A549 (cell line): ENCODE measurements around the gene PUS7L. TPM values are rescaled to one million over a fixed set of nuclear protein-coding genes. Genes with fewer than 3 reads are reported as not detected.

Experiments used
- ATAC-seq, 2 experiments: fragments of 200-7000 bp in 1 of 2; fragments of >200 bp in 1 of 2; cut with Nextera tagmentation in 1 of 2; cut with Tn5 transposase in 1 of 2; 3 replicates each; pipeline versions ENCODE4 v1.8.0 to v1.9.1; 2018 to 2020; ENCODE audit warnings: mild to moderate bottlenecking in 1 of 2, moderate library complexity in 1 of 2
- CTCF ChIA-PET: fragments of 300-600 bp; sonication (Branson Sonifier 250); formaldehyde crosslinking; extraction: SDS; loops from one replicate; lab custom pipeline; 2021; ENCODE audit warnings: antibody characterized with exemption, inconsistent platforms; lab: Yijun Ruan, JAX
- POLR2A ChIA-PET: fragments of 350-600 bp; formaldehyde crosslinking; extraction: SDS; loops from one replicate; lab custom pipeline; 2021; ENCODE audit warnings: antibody characterized with exemption, inconsistent platforms; lab: Yijun Ruan, JAX
- DNase-seq, 2 experiments: peaks; one replicate each; pipeline versions ENCODE4 v3.0.0 to v3.0.0-alpha.2; 2011 to 2016; ENCODE audit warnings: low read depth in 1 of 2, low spot score in 1 of 2
- FAIRE-seq: peaks from 2 replicates; lab custom pipeline; 2011; peaks lifted over from hg19 to GRCh38; lab: Jason Lieb, UNC
- H3K27ac ChIP-seq, 2 experiments: fragments of >200 bp; sonication (Bioruptor Twin); formaldehyde crosslinking; 3 replicates each; pipeline ENCODE4 v1.5.1; 2016 to 2017
- H3K4me1 ChIP-seq: fragments of >200 bp; sonication (Bioruptor Twin); formaldehyde crosslinking; 3 replicates; pipeline ENCODE4 v1.6.1; 2016
- H3K4me2 ChIP-seq: fragments of >200 bp; sonication (Bioruptor Twin); formaldehyde crosslinking; 3 replicates; pipeline ENCODE4 v1.6.1; 2016
- H3K4me3 ChIP-seq: fragments of >200 bp; sonication (Bioruptor Twin); formaldehyde crosslinking; 3 replicates; pipeline ENCODE4 v1.5.1; 2016
- H3K9me3 ChIP-seq: fragments of >200 bp; sonication (Bioruptor Twin); formaldehyde crosslinking; 3 replicates; pipeline ENCODE4 v1.6.1; 2016
- BHLHE40 ChIP-seq: IDR thresholded peaks from 2 replicates; pipeline ENCODE4 v1.6.1; 2012; ENCODE audit warnings: low read depth, low read length, inconsistent platforms
- EP300 ChIP-seq, 2 experiments: fragments of >200 bp; sonication (Bioruptor Twin); formaldehyde crosslinking; IDR thresholded peaks; 2 replicates in 1 of 2; 3 replicates in 1 of 2; pipeline ENCODE4 v1.6.1; 2016 to 2017
- HOXA7 ChIP-seq: fragments of 250-450 bp; sonication (Bioruptor Pico); IDR thresholded peaks from 2 replicates; pipeline ENCODE4 v1.5.0; 2020; ENCODE audit warnings: mild to moderate bottlenecking, moderate library complexity
- HOXB13 ChIP-seq: fragments of 250-450 bp; sonication (Bioruptor Pico); IDR thresholded peaks from 2 replicates; pipeline ENCODE4 v1.5.0; 2020; ENCODE audit warnings: low read depth, mild to moderate bottlenecking, moderate library complexity
- JUN ChIP-seq, 2 experiments: fragments of >200 bp; sonication (Bioruptor Twin); formaldehyde crosslinking; IDR thresholded peaks; 2 replicates in 1 of 2; 3 replicates in 1 of 2; pipeline ENCODE4 v1.6.1; 2016 to 2017
- KDM5A ChIP-seq: fragments of 200-600 bp; sonication (generic); IDR thresholded peaks from 2 replicates; pipeline ENCODE4 v1.6.1; 2016; ENCODE audit warnings: antibody characterized with exemption, mild to moderate bottlenecking
- MAZ ChIP-seq: fragments of 150-350 bp; IDR thresholded peaks from 2 replicates; pipeline ENCODE4 v1.6.1; 2014; ENCODE audit warnings: antibody characterized with exemption, low read depth, low read length, borderline replicate concordance
- NPAS2 ChIP-seq: fragments of 250-450 bp; sonication (Bioruptor Pico); IDR thresholded peaks from 2 replicates; pipeline ENCODE4 v1.8.0; 2022; ENCODE audit warnings: mild to moderate bottlenecking, moderate library complexity, borderline replicate concordance
- NR3C1 ChIP-seq: fragments of >200 bp; sonication (Bioruptor Twin); formaldehyde crosslinking; IDR thresholded peaks from 3 replicates; pipeline ENCODE4 v1.6.1; 2017
- PHF8 ChIP-seq: fragments of 200-600 bp; sonication (generic); IDR thresholded peaks from 2 replicates; pipeline ENCODE4 v1.6.1; 2016; ENCODE audit warnings: low read depth, mild to moderate bottlenecking, antibody characterized with exemption, moderate library complexity, borderline replicate concordance
- POLR2A ChIP-seq: IDR thresholded peaks from 2 replicates; pipeline ENCODE4 v1.6.1; 2012; ENCODE audit warnings: mild to moderate bottlenecking, low read length
- RAD21 ChIP-seq, 2 experiments: fragments of >200 bp in 1 of 2; sonication (Bioruptor Twin) in 1 of 2; formaldehyde crosslinking in 1 of 2; IDR thresholded peaks in 1 of 2; conservative IDR thresholded peaks in 1 of 2; 2 replicates in 1 of 2; 3 replicates in 1 of 2; pipeline ENCODE4 v1.6.1; 2012 to 2018; ENCODE audit warnings: inconsistent platforms in 1 of 2
- RARB ChIP-seq: fragments of 250-450 bp; sonication (Bioruptor Pico); IDR thresholded peaks from 2 replicates; pipeline ENCODE4 v1.8.0; 2021; ENCODE audit warnings: mild to moderate bottlenecking, moderate library complexity
- RCOR1 ChIP-seq: fragments of 150-350 bp; IDR thresholded peaks from 2 replicates; pipeline ENCODE4 v1.6.1; 2014; ENCODE audit warnings: antibody characterized with exemption, low read length, low read depth
- RNF2 ChIP-seq: fragments of 200-600 bp; sonication (generic); IDR thresholded peaks from 2 replicates; pipeline ENCODE4 v1.6.1; 2016; ENCODE audit warnings: low read depth, mild to moderate bottlenecking, antibody characterized with exemption, moderate library complexity, borderline replicate concordance
- SREBF2 ChIP-seq: fragments of 450-650 bp; IDR thresholded peaks from 2 replicates; pipeline ENCODE4 v1.6.1; 2014; ENCODE audit warnings: mild to moderate bottlenecking, moderate library complexity
- TP53 ChIP-seq: fragments of 250-450 bp; sonication (Bioruptor Pico); IDR thresholded peaks from 2 replicates; pipeline ENCODE4 v1.5.0; 2021; ENCODE audit warnings: mild to moderate bottlenecking, moderate library complexity
- ZNF302 ChIP-seq: fragments of 250-450 bp; sonication (Bioruptor Pico); IDR thresholded peaks from 2 replicates; pipeline ENCODE4 v1.9.0; 2021; ENCODE audit warnings: inconsistent platforms, mild to moderate bottlenecking, moderate library complexity
- ZSCAN20 ChIP-seq: fragments of 250-450 bp; sonication (Bioruptor Pico); IDR thresholded peaks from 2 replicates; pipeline ENCODE4 v1.8.0; 2022; ENCODE audit warnings: mild to moderate bottlenecking, moderate library complexity
- WGBS: methylation state at CpG from one replicate; pipeline ENCODE4 v1.1.6; 2017; ENCODE audit errors: missing lambda C conversion rate; 5-methylcytosine and 5-hydroxymethylcytosine counted together
- polyA plus RNA-seq, 4 experiments: library from polyadenylated mRNA; depleted of rRNA in 3 of 4; stranded (reverse); fragments of >200 nt; fragmentation: RNase III in 1 of 4; extraction: RNeasy Plus Mini Kit Qiagen cat#74134 plus additional on column Dnase treatment in 1 of 4; gene quantifications; 2 replicates in 3 of 4; 3 replicates in 1 of 4; pipeline ENCODE4 v1.2.3, GENCODE V29; 2011 to 2017
- TF ChIP-seq, protein P1 (sequence below): fragments of 450-650 bp; IDR thresholded peaks from 2 replicates; pipeline ENCODE4 v1.6.1; 2014; ENCODE audit warnings: antibody characterized with exemption
- TF ChIP-seq, protein P2 (sequence below): fragments of 250-450 bp; sonication (Bioruptor Pico); IDR thresholded peaks from 2 replicates; pipeline ENCODE4 v1.5.0; 2021; ENCODE audit warnings: mild to moderate bottlenecking, moderate library complexity, borderline replicate concordance
- TF ChIP-seq, protein P3 (sequence below): fragments of >200 bp; sonication (Bioruptor Twin); formaldehyde crosslinking; IDR thresholded peaks from 2 replicates; pipeline ENCODE4 v1.6.1; 2016
- TF ChIP-seq, protein P4 (sequence below): IDR thresholded peaks from 2 replicates; pipeline ENCODE4 v1.6.1; 2012; ENCODE audit warnings: low read depth, borderline replicate concordance
- TF ChIP-seq, protein P5 (sequence below): fragments of 200-600 bp; sonication (generic); IDR thresholded peaks from 2 replicates; pipeline ENCODE4 v1.6.1; 2016; ENCODE audit warnings: antibody characterized with exemption, mild to moderate bottlenecking, moderate library complexity

PUS7L gene
- polyA plus RNA-seq, 2 of the 4 experiments (the other 2 are of a cell fraction) = 5.8 to 16.6 TPM

DNA sequence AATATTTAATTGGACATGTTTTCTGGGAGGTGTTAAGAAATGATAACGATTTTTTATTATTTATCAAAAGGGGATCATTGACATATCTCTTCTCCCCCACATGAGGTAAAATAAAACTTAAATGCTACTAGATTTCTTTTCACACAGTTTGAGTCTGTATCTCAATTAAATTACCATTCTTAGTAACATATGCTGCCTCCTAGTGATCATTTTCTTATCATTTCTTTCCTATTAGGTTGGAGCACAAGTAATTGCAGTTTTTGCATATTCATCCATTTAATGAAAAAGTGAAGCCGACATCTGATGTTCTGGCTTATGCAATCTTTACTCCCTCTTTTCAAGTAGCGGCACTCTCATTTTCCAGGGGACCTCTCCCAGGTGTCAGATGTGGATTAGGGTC is 24.9 kb downstream of the PUS7L start (continued):
- no peak for TF ChIP-seq PHF8
- TF ChIP-seq TP53 (CRISPR knock-in tag) = no peak
- TF ChIP-seq, all 56 proteins: peak for 0

DNA sequence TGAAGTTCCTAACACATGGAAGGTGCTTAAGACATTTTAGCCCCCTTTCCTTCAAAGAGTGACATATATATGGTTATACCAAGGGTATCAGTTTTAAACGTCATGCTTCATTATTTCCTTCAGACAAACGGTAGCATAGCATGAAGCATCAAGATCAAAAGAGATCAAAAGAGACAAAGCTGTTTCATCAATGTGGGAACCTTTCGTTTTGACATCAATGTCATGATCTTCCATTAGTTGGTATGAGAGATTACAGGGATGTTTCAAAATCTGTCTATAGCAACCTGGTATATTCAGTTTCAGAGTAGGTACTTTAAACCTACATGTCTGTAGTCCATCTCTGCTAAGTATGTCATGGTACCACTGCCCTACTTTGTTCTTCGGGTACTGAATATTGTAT is 28.3 kb downstream of the PUS7L start:
- POLR2A ChIA-PET = no interaction called here
- no peak overlapping the region for H3K27ac ChIP-seq
- CTCF ChIA-PET = no interaction called here
- no peak for FAIRE-seq
- H3K4me2 ChIP-seq = no peak overlapping the region
- H3K4me1 ChIP-seq = no peaks in the 10 kb centered on the region
- no peak for DNase-seq
- 80% methylated on average over 4 of the region's 4 CpGs for WGBS
- ATAC-seq = no peak
- H3K4me3 ChIP-seq = no peak overlapping the region
- TF ChIP-seq EP300 (IDR thresholded peaks at IDR 0.05) (no peak), NR3C1 (no peak), RNF2 (no peak), ZSCAN20 (CRISPR knock-in tag) (no peak), MAZ (no peak), KDM5A (no peak), BHLHE40 (no peak), HOXB13 (CRISPR knock-in tag) (no peak)
- TF ChIP-seq, protein P1, sequence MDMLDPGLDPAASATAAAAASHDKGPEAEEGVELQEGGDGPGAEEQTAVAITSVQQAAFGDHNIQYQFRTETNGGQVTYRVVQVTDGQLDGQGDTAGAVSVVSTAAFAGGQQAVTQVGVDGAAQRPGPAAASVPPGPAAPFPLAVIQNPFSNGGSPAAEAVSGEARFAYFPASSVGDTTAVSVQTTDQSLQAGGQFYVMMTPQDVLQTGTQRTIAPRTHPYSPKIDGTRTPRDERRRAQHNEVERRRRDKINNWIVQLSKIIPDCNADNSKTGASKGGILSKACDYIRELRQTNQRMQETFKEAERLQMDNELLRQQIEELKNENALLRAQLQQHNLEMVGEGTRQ = no peak
- TF ChIP-seq, protein P2, sequence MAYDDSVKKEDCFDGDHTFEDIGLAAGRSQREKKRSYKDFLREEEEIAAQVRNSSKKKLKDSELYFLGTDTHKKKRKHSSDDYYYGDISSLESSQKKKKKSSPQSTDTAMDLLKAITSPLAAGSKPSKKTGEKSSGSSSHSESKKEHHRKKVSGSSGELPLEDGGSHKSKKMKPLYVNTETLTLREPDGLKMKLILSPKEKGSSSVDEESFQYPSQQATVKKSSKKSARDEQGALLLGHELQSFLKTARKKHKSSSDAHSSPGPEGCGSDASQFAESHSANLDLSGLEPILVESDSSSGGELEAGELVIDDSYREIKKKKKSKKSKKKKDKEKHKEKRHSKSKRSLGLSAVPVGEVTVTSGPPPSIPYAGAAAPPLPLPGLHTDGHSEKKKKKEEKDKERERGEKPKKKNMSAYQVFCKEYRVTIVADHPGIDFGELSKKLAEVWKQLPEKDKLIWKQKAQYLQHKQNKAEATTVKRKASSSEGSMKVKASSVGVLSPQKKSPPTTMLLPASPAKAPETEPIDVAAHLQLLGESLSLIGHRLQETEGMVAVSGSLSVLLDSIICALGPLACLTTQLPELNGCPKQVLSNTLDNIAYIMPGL (CRISPR knock-in tag) = no peak
- TF ChIP-seq, protein P3, sequence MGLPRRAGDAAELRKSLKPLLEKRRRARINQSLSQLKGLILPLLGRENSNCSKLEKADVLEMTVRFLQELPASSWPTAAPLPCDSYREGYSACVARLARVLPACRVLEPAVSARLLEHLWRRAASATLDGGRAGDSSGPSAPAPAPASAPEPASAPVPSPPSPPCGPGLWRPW = no peak
- H3K9me3 ChIP-seq = no peaks in the 10 kb centered on the region

DNA sequence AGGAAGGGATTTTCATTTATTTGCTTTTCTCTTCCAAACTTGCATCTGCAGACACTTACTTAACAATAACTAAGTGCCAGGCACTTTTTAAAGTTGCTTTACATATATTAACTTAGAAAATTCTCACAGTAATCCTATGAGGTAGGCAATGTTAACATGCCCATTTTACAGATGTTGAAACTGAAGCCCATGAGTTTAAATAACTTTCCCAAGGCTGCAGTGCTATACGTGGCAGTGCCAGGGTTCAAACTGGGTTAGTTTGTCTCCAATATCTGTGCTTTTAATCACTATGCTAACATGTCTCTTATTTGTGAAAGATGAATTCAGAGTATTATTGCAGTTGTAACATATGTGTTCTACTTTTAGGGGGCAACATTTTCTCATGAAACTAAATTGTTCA is 29.9 kb downstream of the PUS7L start:
- ATAC-seq (no peak), DNase-seq (no peak), FAIRE-seq (no peak)
- no peaks in the 10 kb centered on the region for H3K9me3 ChIP-seq
- H3K4me3 ChIP-seq = no peak overlapping the region
- H3K27ac ChIP-seq = no peak overlapping the region
- no peak overlapping the region for H3K4me2 ChIP-seq
- H3K4me1 ChIP-seq = no peaks in the 10 kb centered on the region
- ChIA-PET CTCF (no interaction called here), POLR2A (no interaction called here)
- TF ChIP-seq RAD21 (conservative IDR thresholded peaks at IDR 0.05 in 1 of 2, IDR thresholded peaks at IDR 0.05 in 1 of 2) = no peak
- TF ChIP-seq, protein P4, sequence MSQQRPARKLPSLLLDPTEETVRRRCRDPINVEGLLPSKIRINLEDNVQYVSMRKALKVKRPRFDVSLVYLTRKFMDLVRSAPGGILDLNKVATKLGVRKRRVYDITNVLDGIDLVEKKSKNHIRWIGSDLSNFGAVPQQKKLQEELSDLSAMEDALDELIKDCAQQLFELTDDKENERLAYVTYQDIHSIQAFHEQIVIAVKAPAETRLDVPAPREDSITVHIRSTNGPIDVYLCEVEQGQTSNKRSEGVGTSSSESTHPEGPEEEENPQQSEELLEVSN = no peak
- TF ChIP-seq RARB (CRISPR knock-in tag) = no peak
- no peak for TF ChIP-seq NPAS2 (CRISPR knock-in tag)
- no peak for TF ChIP-seq JUN (IDR thresholded peaks at IDR 0.05)
- no peak for TF ChIP-seq SREBF2
- no peak for TF ChIP-seq RCOR1
- no peak for TF ChIP-seq ZSCAN20 (CRISPR knock-in tag)
- no peak for TF ChIP-seq POLR2A
- no peak for TF ChIP-seq ZNF302
- TF ChIP-seq PHF8 = no peak
- TF ChIP-seq, protein P5, sequence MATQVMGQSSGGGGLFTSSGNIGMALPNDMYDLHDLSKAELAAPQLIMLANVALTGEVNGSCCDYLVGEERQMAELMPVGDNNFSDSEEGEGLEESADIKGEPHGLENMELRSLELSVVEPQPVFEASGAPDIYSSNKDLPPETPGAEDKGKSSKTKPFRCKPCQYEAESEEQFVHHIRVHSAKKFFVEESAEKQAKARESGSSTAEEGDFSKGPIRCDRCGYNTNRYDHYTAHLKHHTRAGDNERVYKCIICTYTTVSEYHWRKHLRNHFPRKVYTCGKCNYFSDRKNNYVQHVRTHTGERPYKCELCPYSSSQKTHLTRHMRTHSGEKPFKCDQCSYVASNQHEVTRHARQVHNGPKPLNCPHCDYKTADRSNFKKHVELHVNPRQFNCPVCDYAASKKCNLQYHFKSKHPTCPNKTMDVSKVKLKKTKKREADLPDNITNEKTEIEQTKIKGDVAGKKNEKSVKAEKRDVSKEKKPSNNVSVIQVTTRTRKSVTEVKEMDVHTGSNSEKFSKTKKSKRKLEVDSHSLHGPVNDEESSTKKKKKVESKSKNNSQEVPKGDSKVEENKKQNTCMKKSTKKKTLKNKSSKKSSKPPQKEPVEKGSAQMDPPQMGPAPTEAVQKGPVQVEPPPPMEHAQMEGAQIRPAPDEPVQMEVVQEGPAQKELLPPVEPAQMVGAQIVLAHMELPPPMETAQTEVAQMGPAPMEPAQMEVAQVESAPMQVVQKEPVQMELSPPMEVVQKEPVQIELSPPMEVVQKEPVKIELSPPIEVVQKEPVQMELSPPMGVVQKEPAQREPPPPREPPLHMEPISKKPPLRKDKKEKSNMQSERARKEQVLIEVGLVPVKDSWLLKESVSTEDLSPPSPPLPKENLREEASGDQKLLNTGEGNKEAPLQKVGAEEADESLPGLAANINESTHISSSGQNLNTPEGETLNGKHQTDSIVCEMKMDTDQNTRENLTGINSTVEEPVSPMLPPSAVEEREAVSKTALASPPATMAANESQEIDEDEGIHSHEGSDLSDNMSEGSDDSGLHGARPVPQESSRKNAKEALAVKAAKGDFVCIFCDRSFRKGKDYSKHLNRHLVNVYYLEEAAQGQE = no peak
- no peak for TF ChIP-seq HOXA7 (CRISPR knock-in tag)
- 93% methylated on average over 1 of the region's 1 CpG for WGBS
